Prostate gland (tissue), 2 donors: ENCODE measurements around the gene MNT. TPM values are rescaled to one million over a fixed set of nuclear protein-coding genes. Genes with fewer than 3 reads are reported as not detected.
A peak's percentile ranks its signal among the peaks of the same experiment; 100 is the strongest.

Source experiments
- DNase-seq: peaks from one replicate; pipeline ENCODE4 v3.0.0-alpha.2; 2019; ENCODE audit warnings: low spot score
- H3K27ac ChIP-seq, 2 donors: fragments of 200-600 bp; sonication (generic); 2 replicates each; pipeline ENCODE4 v1.5.1; 2017 to 2019
- H3K27me3 ChIP-seq: fragments of 200-600 bp; sonication (generic); replicated peaks from 2 replicates; pipeline ENCODE4 v1.5.1; 2019; ENCODE audit not compliant: insufficient read depth
- H3K36me3 ChIP-seq, 2 donors: fragments of 200-600 bp; sonication (generic); 1 replicate in 1 of 2; 2 replicates in 1 of 2; pipeline versions ENCODE4 v1.5.1 to v1.8.1; 2017 to 2019
- H3K4me1 ChIP-seq: fragments of 200-600 bp; sonication (generic); replicated peaks from 2 replicates; pipeline ENCODE4 v1.5.1; 2019
- H3K4me3 ChIP-seq, 2 donors: fragments of 200-600 bp; sonication (generic); 2 replicates each; pipeline ENCODE4 v1.5.1; 2017 to 2019
- H3K9me3 ChIP-seq: fragments of 200-600 bp; sonication (generic); 2 replicates; pipeline ENCODE4 v1.5.1; 2017
- CTCF ChIP-seq, 4 experiments: fragments of 200-600 bp in 2 of 4; fragments of 450-650 bp in 2 of 4; sonication (generic) in 2 of 4; IDR thresholded peaks; 1 replicate in 3 of 4; 2 replicates in 1 of 4; pipeline ENCODE4 v1.5.1; 2016 to 2019; ENCODE audit warnings: antibody characterized with exemption in 4 of 4, mild to moderate bottlenecking in 2 of 4, moderate library complexity in 2 of 4
- POLR2A ChIP-seq: fragments of 450-650 bp; IDR thresholded peaks from one replicate; pipeline ENCODE4 v1.6.1; 2016; ENCODE audit warnings: antibody characterized with exemption, mild to moderate bottlenecking
- POLR2AphosphoS5 ChIP-seq: sonication (generic); formaldehyde crosslinking; IDR thresholded peaks from one replicate; pipeline ENCODE4 v1.6.1; 2017; ENCODE audit warnings: antibody characterized with exemption
- WGBS: methylation state at CpG from one replicate; pipeline ENCODE4 v1.1.5; 2018; 5-methylcytosine and 5-hydroxymethylcytosine counted together
- intact Hi-C: fragments of 100-400 bp; cut with DNase I; formaldehyde crosslinking; loops from one replicate; pipeline ENCODE4 v1.14.2; 2022
- total RNA-seq, 2 donors: library from RNA; depleted of rRNA; stranded (reverse); fragments of >200 nt; gene quantifications; one replicate each; pipeline ENCODE4 v1.1.0, GENCODE V29; 2016

Gene MNT
- total RNA-seq, 2 donors from 2014 or later, result 14.8 to 32.0 TPM

DNA sequence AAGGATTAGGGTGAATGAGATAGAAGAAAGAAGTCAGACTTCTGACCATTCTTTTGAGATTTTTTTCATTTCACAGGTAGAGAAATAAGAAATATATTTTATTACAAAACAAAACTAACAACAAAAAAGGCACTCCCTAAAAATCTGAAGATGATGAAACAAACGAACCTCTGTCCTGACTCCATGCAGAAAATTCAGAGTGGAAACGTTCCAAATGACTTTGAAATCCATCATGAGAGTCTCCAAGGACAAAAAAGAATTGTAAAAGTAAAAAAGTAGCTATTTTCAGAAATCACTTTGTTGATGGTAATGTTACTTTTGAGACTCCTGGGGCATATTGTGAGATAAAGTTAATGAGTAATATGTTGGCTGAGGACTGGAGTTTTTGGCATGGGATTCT is 26.4 kb upstream of the MNT start:
- Histone ChIP-seq H3K27me3 (no peaks in the 10 kb centered on the region), H3K9me3 (no peaks in the 10 kb centered on the region), H3K4me3 (no peak overlapping the region), H3K4me1 (no peaks in the 10 kb centered on the region), H3K36me3 (no peaks in the 10 kb centered on the region), H3K27ac (no peak overlapping the region)
- no peak for DNase-seq
- 65% methylated on average over 2 of the region's 2 CpGs for WGBS
- intact Hi-C loops, result loop anchor here (10.0 kb wide), 2 partner anchors 278 to 588 kb away; no protein-coding TSS in a partner anchor
- TF ChIP-seq POLR2AphosphoS5 (no peak), CTCF (IDR thresholded peaks at IDR 0.05) (no peak), POLR2A (no peak)

- Histone ChIP-seq H3K27me3 (no peaks in the 10 kb centered on the region), H3K9me3 (no peaks in the 10 kb centered on the region), H3K4me1 (no peaks in the 10 kb centered on the region), H3K4me3 (no peak overlapping the region), H3K27ac (peak overlapping the region in 1 of 2 donors; percentile 5), H3K36me3 (peaks cover 0 to 8% of the 10 kb centered on the region in 2 donors)
- no peak for DNase-seq
- TF ChIP-seq POLR2AphosphoS5, result peak; percentile 47
- no peak for TF ChIP-seq POLR2A
- no peak for TF ChIP-seq CTCF (IDR thresholded peaks at IDR 0.05)
- intact Hi-C loops, result loop anchor here (10.0 kb wide), 2 partner anchors 282 to 592 kb away; no protein-coding TSS in a partner anchor
- 66% methylated on average over 6 of the region's 6 CpGs for WGBS
Observed at GRCh38 chr17:2423271-2423670, 22.4 kb upstream of the MNT start.

DNA sequence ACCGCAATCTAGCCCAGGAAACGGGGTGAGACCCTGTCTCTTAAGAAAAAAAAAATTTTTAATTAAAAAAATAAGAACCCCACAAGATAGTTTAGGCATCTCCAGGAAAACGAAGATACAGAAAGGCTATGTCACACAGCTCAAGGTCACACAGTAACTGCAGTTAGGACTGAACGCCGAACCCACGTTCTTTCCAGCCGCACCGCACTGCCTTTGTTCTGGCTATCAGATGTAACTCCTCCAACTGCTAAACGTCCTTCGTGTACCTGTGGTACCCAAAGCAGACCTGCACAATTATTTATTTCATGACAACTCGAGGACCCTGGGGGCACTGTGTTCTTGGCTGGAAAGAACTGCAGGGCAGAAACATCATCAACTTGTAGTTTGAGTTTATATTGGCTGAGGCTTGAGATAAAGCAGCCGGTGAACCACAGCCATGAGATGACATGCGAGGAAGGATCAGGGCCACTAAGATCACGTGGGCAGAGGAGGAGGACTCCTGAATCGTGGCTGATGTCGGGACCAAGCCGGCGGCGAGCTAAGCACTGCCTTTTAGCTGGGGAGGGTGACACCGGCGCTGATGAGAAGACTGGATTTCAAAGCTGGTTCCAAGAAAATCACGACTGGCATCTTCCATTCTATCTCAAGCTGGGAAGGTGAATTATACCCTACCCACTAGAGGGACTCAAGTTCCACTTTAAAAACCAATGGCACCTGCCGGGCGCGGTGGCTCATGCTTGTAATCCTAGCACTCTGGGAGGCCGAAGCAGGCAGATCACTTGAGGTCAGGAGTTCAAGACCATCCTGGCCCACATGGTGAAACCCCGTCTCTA is 20.7 kb upstream of the MNT start:
- 64% methylated on average over 27 of the region's 27 CpGs for WGBS
- H3K36me3 ChIP-seq, result peaks cover 0 to 8% of the 10 kb centered on the region in 2 donors
- no peak overlapping the region for H3K4me3 ChIP-seq
- intact Hi-C loops, result loop anchor here (10.0 kb wide), 2 partner anchors 283 to 593 kb away; no protein-coding TSS in a partner anchor
- H3K9me3 ChIP-seq, result no peaks in the 10 kb centered on the region
- no peaks in the 10 kb centered on the region for H3K4me1 ChIP-seq
- H3K27me3 ChIP-seq, result no peaks in the 10 kb centered on the region
- DNase-seq, result no peak
- H3K27ac ChIP-seq, result peak overlapping the region in 1 of 2 donors; percentile 4
- TF ChIP-seq CTCF (IDR thresholded peaks at IDR 0.05) (peak in 2 of 4 experiments; percentile 19 to 22), POLR2AphosphoS5 (no peak)

DNA sequence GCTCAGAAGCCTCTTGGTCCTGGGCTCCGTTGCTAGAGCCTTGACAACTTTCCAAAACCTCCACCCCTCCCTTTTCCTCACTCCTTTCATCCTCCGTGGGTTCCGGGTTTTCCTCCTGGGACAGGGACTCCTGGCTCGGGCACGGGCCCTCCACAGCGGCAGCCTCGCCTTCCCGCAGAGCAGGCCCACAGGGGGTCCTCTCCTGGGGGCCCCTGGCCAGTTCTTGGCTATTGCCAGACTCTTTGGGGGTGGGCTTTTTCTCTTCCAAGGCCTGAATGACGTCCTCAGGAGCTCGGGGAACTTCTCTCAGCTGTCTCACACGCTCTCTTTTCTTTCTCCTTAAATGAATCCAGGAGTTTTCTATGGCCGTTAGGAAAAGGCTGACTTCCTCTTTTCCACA is 19.3 kb upstream of the MNT start:
- TF ChIP-seq CTCF (IDR thresholded peaks at IDR 0.05) (no peak), POLR2A (no peak), POLR2AphosphoS5 (no peak)
- Histone ChIP-seq H3K27me3 (no peaks in the 10 kb centered on the region), H3K27ac (no peak overlapping the region), H3K4me3 (no peak overlapping the region), H3K4me1 (no peaks in the 10 kb centered on the region), H3K9me3 (no peaks in the 10 kb centered on the region), H3K36me3 (peaks cover 0 to 8% of the 10 kb centered on the region in 2 donors)
- intact Hi-C loops, result loop anchor here (10.0 kb wide), 2 partner anchors 285 to 595 kb away; no protein-coding TSS in a partner anchor
- DNase-seq, result no peak
- WGBS, result 70% methylated on average over 12 of the region's 12 CpGs
